Fibroblast of the conjunctiva (primary cell): ENCODE measurements around the gene PXDC1.
"Not testable (repeated sequence)": the region's sequence is repeated elsewhere in the genome, so short reads cannot be mapped to it uniquely, and the experiment has no call there.

ENCODE experiments used
- DNase-seq: peaks from one replicate; pipeline ENCODE4 v3.0.0-alpha.2; 2010; ENCODE audit warnings: low read depth

Gene PXDC1

GRCh38 chr6:3782876-3783832 is 31.6 kb upstream of the PXDC1 start:
- DNase-seq, result no peak

- DNase-seq, result no peak
Measured at GRCh38 chr6:3781504-3781903, 30.0 kb upstream of the PXDC1 start.

GRCh38 chr6:3779574-3779849 is 28.0 kb upstream of the PXDC1 start:
- no peak for DNase-seq

GRCh38 chr6:3778701-3779573 is 27.4 kb upstream of the PXDC1 start:
- no peak for DNase-seq

- no peak for DNase-seq
Measured at GRCh38 chr6:3777730-3778461, 26.4 kb upstream of the PXDC1 start.

- DNase-seq, result no peak
Measured at GRCh38 chr6:3776881-3777507, 25.5 kb upstream of the PXDC1 start.

- DNase-seq, result no peak
Measured at GRCh38 chr6:3775847-3776246, 24.3 kb upstream of the PXDC1 start.

GRCh38 chr6:3775386-3775785 is 23.9 kb upstream of the PXDC1 start:
- DNase-seq, result no peak

- no peak for DNase-seq
Measured at GRCh38 chr6:3773678-3774298, 22.3 kb upstream of the PXDC1 start.

- not testable (repeated sequence) for DNase-seq
Measured at GRCh38 chr6:3772127-3772999, 20.9 kb upstream of the PXDC1 start.

- DNase-seq, result no peak
Measured at GRCh38 chr6:3771407-3772011, 20.0 kb upstream of the PXDC1 start.

GRCh38 chr6:3770023-3770720 is 18.7 kb upstream of the PXDC1 start:
- DNase-seq, result no peak

GRCh38 chr6:3769610-3770009 is 18.1 kb upstream of the PXDC1 start:
- DNase-seq, result no peak

- DNase-seq, result no peak
Measured at GRCh38 chr6:3768502-3768901, 17.0 kb upstream of the PXDC1 start.

- DNase-seq, result not testable (repeated sequence)
Measured at GRCh38 chr6:3767483-3767882, 16.0 kb upstream of the PXDC1 start.

GRCh38 chr6:3766214-3766613 is 14.7 kb upstream of the PXDC1 start:
- DNase-seq, result peak; percentile 63

GRCh38 chr6:3765415-3765814 is 13.9 kb upstream of the PXDC1 start:
- DNase-seq, result no peak

- DNase-seq, result no peak
Measured at GRCh38 chr6:3764516-3765335, 13.2 kb upstream of the PXDC1 start.

- no peak for DNase-seq
Measured at GRCh38 chr6:3762852-3763251, 11.3 kb upstream of the PXDC1 start.
